ENCODE results near the gene FBLN1.
"Not testable (repeated sequence)": the region's sequence is repeated elsewhere in the genome, so short reads cannot be mapped to it uniquely, and the experiment has no call there.

FBLN1 gene

DNA sequence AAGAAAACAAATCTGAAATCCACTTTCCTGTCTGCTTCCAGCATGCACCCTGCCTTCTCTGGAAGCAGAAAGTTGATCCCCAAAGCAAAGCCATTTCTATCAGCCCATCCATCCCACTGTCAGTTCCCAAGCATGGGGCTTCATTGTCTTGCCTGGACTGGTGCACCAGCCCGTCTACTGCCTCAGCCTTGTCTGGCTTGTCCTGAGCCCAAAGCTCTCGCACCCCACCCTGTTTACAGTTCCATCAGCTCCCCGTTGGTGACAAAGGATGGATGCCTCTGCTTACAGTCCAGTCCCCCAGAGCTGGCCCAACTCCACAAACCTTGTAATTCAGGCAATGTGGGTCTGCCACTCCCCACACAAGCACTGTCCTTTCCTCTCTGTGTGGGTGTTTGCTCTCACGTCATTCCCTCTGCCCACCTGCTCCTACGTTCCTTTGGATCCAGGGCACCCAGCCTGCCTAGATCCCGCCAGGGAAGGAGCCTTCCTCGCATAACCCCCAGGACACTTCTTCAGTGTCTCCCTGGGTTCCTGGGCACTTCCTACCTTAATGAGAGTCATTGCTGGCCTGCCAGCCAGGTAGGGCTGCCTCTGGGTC lies 38.8 kb downstream of the FBLN1 start:
- DNase-seq (ENCODE audit: low read depth): no peak
- TF ChIP-seq, protein P1, sequence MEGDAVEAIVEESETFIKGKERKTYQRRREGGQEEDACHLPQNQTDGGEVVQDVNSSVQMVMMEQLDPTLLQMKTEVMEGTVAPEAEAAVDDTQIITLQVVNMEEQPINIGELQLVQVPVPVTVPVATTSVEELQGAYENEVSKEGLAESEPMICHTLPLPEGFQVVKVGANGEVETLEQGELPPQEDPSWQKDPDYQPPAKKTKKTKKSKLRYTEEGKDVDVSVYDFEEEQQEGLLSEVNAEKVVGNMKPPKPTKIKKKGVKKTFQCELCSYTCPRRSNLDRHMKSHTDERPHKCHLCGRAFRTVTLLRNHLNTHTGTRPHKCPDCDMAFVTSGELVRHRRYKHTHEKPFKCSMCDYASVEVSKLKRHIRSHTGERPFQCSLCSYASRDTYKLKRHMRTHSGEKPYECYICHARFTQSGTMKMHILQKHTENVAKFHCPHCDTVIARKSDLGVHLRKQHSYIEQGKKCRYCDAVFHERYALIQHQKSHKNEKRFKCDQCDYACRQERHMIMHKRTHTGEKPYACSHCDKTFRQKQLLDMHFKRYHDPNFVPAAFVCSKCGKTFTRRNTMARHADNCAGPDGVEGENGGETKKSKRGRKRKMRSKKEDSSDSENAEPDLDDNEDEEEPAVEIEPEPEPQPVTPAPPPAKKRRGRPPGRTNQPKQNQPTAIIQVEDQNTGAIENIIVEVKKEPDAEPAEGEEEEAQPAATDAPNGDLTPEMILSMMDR (IDR thresholded peaks at IDR 0.05; ENCODE audit: low read depth, low read length): no peak
- TF ChIP-seq, protein P2, sequence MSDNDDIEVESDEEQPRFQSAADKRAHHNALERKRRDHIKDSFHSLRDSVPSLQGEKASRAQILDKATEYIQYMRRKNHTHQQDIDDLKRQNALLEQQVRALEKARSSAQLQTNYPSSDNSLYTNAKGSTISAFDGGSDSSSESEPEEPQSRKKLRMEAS (IDR thresholded peaks at IDR 0.05; ENCODE audit: low read depth, low read length): no peak
- no peak for TF ChIP-seq MYC (IDR thresholded peaks at IDR 0.05; ENCODE audit: low read depth, low read length)
- no peak for TF ChIP-seq POLR2A (IDR thresholded peaks at IDR 0.05; ENCODE audit: extremely low read depth, insufficient read length)
- no peak overlapping the region for H3K4me3 ChIP-seq (ENCODE audit: low read depth, low read length)

DNA sequence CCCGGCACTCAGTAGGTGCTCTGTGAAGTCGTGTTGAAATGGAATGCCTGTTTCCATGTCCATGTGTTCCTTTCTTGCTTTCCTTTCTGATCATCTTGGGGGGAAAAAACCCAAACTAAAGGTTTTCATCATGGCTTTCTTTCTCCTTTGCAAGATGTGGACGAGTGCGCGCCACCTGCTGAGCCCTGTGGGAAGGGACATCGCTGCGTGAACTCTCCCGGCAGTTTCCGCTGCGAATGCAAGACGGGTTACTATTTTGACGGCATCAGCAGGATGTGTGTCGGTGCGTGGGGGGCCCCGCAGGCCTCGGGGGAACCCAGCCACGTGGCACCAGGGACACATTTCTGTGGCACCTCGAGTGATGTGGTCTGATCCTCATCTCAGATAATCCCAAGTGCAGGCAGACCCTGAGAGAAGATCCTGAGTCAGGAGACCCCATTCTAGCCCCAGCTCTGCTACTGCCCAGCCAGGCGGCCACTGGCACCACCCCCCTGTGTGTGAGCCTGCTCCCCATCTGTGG lies 39.4 kb downstream of the FBLN1 start:
- TF ChIP-seq, protein P2 (IDR thresholded peaks at IDR 0.05; ENCODE audit: low read depth, low read length): no peak
- TF ChIP-seq, protein P1 (IDR thresholded peaks at IDR 0.05; ENCODE audit: low read depth, low read length): no peak
- no peak for TF ChIP-seq MYC (IDR thresholded peaks at IDR 0.05; ENCODE audit: low read depth, low read length)
- TF ChIP-seq POLR2A (IDR thresholded peaks at IDR 0.05; ENCODE audit: extremely low read depth, insufficient read length): no peak
- peak; percentile 34 for DNase-seq (ENCODE audit: low read depth)
- no peak overlapping the region for H3K4me3 ChIP-seq (ENCODE audit: low read depth, low read length)

DNA sequence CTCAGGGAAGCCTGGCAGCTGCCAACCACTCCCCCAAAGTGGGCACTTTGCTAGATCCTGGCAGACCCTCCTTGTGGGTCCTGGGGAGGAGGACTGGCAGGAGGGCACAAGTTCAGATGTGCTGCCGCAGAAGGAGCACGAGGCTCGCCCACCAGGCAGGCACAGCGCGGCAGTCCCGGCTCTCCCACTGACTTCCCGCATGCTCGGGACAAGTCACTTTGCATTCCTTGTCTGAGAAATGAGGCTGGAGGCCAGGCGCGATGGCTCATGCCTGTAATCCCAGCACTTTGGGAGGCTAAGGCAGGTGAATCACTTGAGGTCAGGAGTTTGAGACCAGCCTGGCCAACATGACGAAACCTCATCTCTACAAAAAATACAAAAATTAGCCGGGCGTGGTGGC lies 40.1 kb downstream of the FBLN1 start:
- not testable (repeated sequence) for DNase-seq (ENCODE audit: low read depth); H3K4me3 ChIP-seq (ENCODE audit: low read depth, low read length)

DNA sequence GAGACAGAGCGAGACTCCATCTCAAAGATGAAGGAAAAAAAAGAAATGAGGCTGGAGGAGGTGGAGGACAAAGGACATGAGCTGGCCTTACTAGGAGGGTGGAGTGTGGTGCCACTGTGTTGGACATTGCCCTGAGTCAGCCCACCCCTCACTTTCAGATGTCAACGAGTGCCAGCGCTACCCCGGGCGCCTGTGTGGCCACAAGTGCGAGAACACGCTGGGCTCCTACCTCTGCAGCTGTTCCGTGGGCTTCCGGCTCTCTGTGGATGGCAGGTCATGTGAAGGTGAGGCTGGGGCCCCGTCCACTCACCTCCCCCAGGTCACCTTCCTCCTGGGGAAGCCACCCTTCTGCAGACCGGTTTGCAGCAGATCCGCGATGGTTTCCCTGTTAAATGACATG lies 40.6 kb downstream of the FBLN1 start:
- no peak overlapping the region for H3K4me3 ChIP-seq (ENCODE audit: low read depth, low read length)
- TF ChIP-seq POLR2A (IDR thresholded peaks at IDR 0.05; ENCODE audit: extremely low read depth, insufficient read length): no peak
- TF ChIP-seq MYC (IDR thresholded peaks at IDR 0.05; ENCODE audit: low read depth, low read length): no peak
- TF ChIP-seq, protein P2 (IDR thresholded peaks at IDR 0.05; ENCODE audit: low read depth, low read length): no peak
- TF ChIP-seq, protein P1 (IDR thresholded peaks at IDR 0.05; ENCODE audit: low read depth, low read length): no peak
- no peak for DNase-seq (ENCODE audit: low read depth)

DNA sequence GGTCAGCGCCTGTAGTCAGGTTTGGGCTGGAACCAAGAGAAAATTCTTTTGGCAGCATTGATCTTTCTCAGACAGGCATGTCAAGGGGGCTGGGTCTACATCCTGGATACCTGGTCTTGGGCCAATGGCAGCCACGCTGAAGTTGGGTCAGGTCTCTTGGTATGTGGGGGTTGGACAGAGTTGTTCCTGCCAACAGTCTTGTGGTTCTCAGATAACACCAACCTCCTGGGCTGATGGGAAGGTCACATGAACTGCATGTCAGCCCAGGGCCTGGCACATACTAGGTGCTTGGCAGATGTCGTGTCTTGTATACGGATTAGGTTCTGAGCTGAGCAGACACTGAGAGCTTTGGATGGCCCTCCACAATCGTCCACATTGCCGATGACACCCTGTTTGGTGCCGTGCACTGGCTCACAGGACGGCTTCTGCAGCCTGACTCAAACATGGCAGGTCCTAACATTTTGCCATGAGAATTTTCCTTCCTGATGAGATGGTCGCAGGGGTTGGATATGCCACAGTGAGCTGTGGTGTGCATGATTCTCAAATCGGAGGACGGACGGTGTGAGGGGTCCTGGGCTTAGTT lies 42.0 kb downstream of the FBLN1 start:
- DNase-seq (ENCODE audit: low read depth): no peak
- TF ChIP-seq MYC (IDR thresholded peaks at IDR 0.05; ENCODE audit: low read depth, low read length) (no peak), POLR2A (IDR thresholded peaks at IDR 0.05; ENCODE audit: extremely low read depth, insufficient read length) (no peak)
- TF ChIP-seq, protein P2 (IDR thresholded peaks at IDR 0.05; ENCODE audit: low read depth, low read length): no peak
- TF ChIP-seq, protein P1 (IDR thresholded peaks at IDR 0.05; ENCODE audit: low read depth, low read length): no peak
- H3K4me3 ChIP-seq (ENCODE audit: low read depth, low read length): no peak overlapping the region

DNA sequence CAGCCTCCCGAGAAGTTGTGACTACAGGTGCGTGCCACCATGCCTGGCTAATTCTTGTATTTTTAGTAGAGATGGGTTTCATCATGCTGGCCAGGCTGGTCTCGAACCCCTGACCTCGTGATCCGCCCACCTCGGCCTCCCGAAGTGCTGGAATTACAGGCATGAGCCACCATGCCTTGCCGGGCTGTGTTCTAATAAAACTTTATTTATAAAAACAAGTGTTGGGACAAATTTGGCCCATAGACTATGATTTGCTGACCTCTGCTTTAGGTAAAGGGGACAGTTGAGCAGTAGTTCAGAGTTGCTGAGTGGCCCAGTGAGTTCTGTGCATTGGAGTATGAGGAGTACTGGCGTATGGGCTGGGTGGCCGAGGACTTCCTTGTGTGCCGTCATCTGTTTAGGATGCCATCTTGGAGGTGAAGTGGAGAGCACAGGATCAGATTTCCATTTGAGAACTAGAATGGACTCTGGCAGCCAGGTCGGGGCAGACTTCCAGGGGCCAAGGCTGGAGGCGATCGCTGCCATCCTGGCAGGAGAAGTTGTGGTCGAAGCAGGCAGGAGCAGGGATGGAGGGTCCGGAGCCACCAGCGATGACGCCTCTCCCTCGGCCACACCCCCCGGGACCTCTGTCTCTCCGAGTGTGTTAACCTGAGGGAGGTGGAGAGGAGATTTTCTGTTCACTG lies 43.8 kb downstream of the FBLN1 start:
- TF ChIP-seq POLR2A (IDR thresholded peaks at IDR 0.05; ENCODE audit: extremely low read depth, insufficient read length): no peak
- TF ChIP-seq, protein P2 (IDR thresholded peaks at IDR 0.05; ENCODE audit: low read depth, low read length): no peak
- no peak for TF ChIP-seq MYC (IDR thresholded peaks at IDR 0.05; ENCODE audit: low read depth, low read length)
- TF ChIP-seq, protein P1 (IDR thresholded peaks at IDR 0.05; ENCODE audit: low read depth, low read length): no peak
- H3K4me3 ChIP-seq (ENCODE audit: low read depth, low read length): no peak overlapping the region
- no peak for DNase-seq (ENCODE audit: low read depth)
